GM21390 (cell line): ENCODE measurements around the gene CDH8.
"Not testable (repeated sequence)": the region's sequence is repeated elsewhere in the genome, so short reads cannot be mapped to it uniquely, and the experiment has no call there.

Source experiments
- ATAC-seq: cut with Tn5 transposase; IDR thresholded peaks from one replicate; pipeline ENCODE4 v1.9.1; 2021; ENCODE audit not compliant: unreplicated experiment

CDH8 gene

DNA sequence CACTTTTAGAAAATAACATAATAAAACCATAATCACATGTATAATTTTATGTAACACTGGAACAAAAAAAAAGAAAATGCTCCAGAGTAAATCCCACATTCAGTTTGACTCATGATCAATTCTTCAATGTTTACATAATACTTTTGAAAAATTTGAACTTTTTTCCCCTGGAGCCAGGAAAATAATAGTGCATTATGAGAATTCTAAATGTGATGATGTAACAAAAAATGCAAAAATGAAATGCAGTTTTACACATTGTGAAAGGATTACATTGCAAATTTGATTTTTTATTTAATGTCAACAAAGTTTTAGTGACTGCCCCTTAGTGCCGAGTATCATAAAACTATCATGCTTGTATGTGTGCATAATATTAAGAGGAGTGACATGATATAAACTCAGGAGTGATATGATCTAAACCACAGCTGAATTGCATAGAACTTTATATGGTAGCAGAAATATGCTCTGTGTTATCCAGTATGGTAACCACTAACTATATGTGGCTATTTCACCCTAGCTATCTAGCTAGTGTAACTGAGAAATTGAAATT is 238.2 kb downstream of the CDH8 start:
- ATAC-seq, result no peak

DNA sequence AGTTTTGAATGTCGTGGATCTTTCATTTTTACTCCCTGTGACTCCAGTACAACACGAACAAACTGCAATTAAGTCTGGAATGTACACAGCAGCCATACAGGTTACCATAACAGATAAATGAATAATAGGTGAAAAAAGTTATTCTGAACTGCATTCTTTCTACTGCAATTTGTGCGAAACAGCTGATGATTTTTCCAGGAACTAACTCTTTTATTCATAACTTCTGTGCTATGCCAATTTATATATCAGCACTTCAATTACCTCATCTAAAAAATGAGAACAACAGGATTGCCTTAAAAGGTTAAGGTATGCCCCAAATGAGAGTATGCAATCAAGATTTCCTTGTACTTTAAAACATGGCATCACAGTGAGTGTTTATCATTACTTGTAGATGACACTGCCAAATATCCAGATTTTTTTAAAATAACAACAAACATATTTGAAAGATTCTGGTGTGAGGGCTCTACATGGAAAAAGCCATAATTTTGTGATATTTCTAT is 238.9 kb downstream of the CDH8 start:
- ATAC-seq, result no peak

DNA sequence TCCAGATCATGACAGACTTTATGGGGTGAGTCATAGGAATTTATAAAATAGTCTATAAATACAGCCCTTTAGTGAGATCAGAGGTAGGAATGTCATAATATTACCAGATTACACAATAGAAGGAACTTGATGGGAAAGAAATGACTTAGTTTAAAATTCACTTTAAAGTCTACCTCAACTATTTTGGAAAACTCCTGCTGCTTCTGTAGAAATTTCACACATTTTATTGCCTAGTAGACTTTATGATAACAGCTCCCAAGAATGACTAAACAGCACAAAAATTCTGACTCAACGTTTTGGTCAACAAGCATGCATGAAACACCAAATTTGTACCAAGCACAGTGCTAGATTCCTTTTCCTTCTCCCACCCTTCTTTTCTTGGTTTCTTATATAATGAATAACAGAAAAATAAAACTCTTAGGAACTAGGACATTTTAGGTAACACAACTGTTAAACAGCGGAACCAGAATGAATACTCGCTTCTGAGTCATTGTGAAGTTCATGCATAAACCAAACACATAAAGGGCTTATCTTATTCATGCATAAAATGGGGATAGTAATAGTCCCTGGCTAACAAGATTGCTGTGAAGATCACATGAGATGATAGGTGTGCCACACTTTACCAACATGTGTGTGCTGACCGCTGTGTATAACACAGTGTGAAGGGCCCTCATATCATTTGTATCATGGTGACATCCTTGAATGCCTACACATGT is 243.9 kb downstream of the CDH8 start:
- ATAC-seq, result no peak

DNA sequence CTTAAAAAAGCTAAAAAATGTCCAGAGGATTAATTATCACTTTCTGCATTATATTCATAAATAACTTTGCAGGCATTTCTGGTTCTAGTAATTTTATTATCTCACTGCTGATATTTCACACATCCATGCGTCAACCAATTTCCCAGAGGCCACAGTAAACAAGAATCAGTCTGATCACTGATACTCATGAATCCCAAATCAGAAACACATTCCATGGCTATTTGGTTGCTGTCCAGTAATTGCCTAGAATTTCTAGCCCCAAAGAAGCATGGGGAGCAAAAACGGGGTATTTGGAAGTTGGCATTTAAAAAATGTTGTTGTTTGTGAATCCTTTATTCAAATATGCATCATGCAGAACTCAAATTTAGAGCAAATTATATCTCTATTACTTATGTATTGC is 244.8 kb downstream of the CDH8 start:
- no peak for ATAC-seq

DNA sequence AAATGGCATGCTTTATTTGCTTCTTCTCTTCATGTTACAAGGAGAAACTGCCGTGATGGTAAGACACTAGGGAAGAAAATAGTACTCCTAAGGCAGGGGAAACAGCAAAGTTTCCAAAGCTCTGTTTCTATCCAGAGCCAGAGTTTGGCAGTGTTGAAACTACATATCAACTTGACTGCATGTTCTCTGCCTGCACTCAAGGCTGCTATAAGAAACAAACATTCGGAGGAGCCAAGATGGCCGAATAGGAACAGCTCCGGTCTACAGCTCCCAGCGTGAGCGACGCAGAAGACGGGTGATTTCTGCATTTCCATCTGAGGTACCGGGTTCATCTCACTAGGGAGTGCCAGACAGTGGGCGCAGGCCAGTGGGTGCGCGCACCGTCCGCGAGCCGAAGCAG is 254.4 kb downstream of the CDH8 start:
- ATAC-seq, result not testable (repeated sequence)

DNA sequence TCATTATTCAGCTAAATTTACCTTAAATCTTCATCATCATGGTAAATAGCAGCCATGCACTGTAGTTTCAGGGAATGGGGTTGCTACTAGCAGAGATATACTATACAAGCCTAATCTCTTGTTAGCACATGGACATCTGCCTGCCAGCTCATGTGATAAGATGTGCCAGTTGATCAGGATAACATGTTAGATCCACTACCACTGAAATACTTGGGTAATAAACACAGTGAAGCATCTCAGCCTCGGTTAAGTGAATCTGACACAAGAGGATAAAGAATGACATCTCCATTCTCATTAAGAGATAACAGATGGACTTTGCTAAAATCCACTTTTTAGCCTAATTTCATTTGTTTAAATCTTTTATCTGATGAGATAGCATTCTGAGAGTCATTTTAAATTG is 256.1 kb downstream of the CDH8 start:
- no peak for ATAC-seq

DNA sequence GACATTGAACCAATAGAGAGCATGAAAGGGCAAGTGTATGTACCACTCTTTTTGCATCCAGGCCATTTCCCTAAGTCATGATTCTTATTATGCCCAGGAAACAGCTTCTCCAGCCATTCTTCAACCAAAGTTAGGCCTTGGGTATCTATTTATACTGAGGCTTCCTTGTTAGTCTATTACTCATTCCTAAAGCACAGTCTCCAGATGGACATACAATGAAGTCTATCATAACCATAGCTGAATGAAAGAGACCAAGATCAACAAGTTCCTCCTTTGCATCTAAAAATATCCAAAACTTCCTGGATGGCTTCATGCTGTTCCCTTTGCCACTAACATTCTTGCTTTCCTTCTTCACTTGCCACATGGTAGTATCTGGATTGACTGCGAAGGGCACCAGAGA is 265.9 kb downstream of the CDH8 start:
- ATAC-seq, result no peak

DNA sequence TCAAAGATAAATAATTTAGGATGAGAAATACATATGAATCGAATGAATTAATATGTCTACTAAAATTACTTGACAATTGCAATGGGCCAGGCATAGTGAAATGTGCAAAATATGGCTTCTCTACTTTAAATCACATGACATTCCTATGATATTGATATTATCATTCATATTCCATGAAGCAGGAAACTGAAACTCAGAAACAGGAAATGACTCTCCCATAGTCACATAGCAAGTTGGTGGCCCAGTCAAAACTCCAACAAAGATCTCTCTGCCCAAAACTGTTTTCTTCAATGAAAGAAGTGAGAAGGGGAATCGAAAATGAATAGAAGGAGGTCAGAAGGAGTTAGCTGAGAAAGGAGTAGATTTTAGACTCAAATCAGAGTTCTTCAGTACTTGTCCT is 272.2 kb downstream of the CDH8 start:
- ATAC-seq, result no peak

DNA sequence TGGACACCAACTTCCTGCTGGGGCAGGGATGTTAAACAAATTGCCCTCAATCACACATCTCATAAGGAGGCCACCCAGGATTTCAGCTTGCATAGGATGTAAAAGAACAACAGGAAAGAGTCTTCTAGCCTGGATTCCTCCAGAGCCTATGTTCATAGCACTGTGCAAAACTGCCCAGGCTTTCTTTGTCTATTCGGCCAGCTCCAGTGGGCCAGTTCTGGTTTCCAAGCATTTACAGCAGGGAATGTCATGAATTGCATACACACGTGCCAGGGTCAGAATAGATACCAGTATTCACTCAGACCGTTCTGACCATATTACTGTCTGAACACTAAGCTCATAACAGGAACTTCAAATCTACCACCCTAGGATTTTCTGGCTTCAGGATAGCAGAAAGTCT is 273.2 kb downstream of the CDH8 start:
- no peak for ATAC-seq

DNA sequence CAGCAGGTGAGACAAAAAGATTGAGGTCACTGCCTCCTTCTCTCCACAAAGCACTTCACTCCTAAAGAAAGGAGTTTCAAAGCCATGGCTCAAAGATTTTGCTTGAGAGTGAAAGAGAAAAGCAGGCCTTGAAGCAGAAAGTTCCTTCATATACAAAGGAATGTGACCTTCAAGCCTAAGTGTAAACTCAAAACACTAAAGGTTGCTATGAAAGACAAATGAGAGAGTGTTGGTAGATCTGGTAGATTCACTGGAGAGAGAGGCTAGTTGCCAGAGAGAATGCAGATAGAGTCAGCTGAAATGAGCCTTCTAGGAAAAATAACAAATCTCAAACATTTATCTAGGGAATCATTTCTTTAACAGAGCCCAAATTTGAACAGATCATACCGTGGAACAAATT is 305.2 kb downstream of the CDH8 start:
- no peak for ATAC-seq

DNA sequence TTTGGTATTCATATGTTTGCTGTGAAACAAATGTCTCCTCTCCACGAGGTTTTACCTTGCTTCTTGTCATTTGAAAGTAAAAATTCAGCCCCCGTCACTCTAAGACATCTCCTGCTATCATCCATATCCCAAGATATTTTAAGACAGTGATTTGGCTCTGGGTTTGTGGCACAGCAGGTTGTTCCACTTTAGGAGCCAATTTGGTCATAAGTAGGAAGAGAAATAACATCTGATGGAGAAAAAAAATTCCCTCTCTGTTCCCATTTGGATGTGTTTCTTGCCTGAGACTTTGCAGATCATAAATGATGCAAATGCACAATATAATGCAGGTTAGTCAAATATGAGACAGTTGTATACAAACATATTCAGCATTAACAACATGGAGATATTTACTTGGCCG is 309.5 kb downstream of the CDH8 start:
- no peak for ATAC-seq

DNA sequence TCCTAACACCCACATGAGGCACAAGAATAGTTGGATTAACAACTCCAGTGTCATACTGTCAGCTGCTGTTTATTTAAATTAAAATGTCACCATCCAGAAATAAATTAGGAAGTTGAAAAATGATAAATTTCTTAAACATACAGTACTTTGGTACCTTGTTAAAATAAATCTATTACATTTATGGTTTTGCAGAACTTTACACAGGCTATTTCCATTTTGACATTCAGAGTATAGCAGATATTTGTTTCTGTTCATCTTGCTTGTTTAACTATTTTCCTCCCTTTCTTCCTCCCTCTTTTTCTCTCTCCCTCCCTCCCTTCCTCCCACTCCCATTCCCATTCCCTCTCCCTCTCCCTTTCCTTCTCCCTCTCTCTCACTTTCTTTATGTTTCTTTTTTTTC is 310.1 kb downstream of the CDH8 start:
- ATAC-seq, result no peak

DNA sequence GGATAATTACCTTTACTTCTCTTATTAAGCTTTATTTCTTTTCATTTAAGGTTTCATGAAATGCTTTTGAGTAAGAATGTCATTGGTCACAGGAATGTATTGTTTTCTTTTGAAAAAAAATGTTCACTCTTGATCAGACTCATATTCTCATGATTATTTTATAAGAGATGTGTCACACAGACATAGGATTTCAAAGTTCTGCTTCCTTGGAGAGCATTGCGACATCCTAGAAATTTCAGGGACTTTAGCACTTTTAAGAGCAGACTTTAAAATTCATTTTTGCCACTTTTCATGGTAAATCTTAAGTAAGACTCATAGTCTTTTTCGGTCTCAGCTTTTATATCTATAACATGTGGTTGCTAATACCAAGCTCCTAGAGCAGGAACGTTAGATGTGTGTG is 314.7 kb downstream of the CDH8 start:
- no peak for ATAC-seq

DNA sequence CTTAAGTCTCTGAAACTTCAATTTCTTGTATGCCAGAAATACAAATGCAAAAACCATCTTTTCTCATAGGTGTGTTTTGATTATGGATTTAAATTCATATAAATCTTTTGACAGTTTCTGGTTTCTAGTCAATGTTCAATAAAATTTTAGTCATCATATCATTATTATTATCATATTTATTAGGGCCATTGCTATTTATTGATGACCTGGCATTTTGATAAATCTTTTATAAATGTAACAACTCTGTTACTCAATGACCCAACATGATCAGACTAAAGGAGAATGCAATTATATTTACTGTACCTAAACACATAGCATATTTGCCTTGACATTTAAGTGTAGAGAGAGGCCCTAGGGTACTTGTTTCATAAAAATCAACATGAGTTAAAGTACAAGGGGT is 320.8 kb downstream of the CDH8 start:
- ATAC-seq, result no peak

DNA sequence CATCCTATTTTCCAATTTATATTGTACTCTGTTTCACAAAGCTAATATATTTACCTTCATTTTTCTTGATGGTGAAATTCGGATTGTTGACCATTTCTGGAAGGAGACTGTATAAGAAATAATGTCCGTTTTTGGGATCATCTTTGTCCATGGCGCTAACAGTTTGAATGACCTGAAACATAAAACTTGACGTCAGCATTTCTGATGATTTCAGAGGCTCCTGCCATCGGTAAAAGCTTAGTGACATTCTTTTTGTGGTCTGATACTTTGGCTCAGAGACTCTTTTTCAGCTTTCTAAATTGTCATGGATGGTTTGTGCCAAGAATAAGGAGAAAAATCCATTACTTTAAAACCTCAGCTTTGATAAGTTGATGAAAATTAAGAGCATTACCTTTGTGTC is 322.5 kb downstream of the CDH8 start:
- no peak for ATAC-seq

DNA sequence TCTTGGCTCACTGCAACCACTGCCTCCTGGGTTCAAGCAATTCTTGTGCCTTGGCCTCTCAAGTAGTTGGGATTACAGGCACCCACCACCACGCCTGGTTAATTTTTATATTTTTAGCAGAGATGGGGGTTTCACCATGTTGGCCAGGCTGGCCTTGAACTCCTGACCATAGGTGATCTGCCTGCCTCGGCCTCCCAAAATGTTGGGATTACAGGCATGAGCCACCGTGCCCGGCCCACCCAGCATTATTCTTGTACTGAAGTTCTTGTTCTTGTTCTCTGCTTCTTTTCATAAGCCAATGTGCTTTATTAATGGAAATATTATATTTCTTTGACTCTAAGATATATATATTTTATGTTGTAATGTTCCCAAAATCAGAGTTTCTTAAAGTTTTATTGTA is 336.6 kb downstream of the CDH8 start:
- ATAC-seq, result not testable (repeated sequence)

DNA sequence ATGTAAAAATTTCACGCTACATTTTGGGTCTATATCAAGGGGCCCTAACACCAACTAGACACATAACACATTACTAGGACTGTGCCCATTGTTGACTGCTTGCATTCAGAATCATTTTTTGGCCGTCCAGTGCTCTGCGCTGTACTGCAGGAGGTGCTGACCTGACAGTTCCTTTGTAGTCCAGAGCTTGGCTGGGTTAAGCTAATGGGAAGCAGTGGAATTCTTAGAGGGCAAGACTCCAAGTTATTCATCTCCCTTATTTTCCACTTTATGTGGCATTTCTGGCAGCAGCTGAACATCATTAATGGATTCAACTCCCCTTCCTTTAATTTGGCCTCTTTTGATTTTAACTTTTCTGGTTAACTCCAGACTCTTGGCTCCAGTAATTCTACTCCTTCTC is 351.7 kb downstream of the CDH8 start:
- no peak for ATAC-seq

DNA sequence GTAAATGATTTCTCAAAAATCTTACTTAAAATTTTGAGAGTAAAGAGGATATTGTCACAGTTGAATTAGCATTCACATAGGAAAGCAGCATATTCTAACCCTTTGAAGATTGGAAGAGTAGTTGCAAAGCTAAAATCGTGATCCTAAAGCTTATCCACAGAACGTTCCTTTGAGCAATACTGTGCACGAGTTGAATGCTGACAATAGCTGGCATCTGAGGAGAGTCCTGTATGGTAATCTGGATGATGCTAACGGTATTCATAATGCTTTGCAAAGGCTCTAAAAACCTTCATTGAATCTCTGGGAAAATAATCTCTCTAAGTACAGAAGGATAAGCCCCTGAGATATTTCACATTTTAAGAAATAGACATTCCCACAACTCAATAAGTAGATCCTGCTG is 354.6 kb downstream of the CDH8 start:
- no peak for ATAC-seq

DNA sequence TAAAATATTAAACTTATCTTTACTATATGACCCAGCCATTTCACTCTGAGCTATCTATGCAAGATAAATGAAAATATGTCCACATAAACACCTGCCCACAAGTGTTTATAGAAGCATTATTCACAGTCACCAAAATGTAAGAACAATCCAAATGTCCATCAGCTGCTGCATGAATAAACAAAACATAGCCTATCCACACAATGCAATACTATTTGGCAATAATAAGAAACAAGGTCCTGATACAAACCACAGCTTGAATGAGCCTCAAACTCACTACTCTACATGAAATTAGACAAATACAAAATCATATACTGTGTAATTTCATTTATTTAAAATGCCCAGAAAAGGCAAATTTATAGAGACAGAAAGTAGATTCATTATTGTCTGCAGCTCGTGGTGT is 355.1 kb downstream of the CDH8 start:
- ATAC-seq, result no peak

DNA sequence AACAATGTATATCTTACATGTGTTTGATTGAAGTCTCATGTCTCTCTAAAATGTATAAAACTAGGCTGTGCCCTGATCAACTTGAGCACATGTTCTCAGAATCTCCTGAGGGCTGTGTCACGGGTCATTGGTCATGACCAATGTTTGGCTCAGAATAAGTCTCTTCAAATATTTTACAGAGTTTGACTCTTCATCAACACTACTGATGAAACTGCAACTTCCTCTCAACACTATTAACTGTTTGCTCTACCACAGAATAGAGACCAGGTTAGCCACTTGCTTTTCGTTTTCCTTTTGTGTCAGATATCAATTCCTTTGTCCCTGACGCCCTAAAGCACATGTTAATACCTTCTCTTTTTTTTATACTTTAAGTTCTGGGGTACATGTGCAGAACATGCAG is 358.1 kb downstream of the CDH8 start:
- ATAC-seq, result no peak

DNA sequence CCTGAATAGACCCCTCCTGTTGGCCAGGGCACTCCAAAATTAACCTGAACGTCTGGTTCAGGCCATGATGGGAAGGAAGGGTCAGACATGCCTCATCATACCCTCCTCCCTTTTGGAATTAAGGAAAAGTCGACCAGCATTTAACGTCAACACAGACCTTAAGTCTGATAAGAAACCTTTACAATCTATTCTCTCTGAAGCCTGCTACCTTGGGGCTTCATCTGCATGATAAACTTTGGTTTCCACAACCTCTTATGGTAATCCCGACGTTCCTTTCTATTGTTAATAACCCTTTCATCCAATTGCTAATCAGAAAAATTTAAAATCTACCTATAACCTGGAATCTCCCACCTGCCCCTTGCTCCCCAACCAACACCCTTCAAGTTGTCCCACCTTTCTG is 358.5 kb downstream of the CDH8 start:
- ATAC-seq, result no peak

DNA sequence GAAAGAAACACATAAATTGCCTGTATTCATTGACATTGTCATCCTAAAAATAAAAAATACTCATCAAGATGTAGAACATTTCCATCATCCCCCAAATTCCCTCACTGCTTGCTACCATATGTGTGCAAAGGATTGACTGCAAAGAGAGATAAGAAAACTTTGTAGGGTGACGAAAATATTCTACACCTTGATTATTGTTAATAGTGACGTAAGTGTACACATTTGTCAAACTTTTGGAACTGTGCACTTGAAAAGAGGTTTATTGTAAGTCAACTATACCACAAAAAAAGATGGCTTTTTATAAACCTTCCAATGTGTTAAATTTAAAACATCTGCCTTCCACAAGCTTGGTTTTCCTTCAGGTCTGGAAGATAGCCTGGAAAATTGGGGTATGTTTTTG is 359.5 kb downstream of the CDH8 start:
- ATAC-seq, result no peak

DNA sequence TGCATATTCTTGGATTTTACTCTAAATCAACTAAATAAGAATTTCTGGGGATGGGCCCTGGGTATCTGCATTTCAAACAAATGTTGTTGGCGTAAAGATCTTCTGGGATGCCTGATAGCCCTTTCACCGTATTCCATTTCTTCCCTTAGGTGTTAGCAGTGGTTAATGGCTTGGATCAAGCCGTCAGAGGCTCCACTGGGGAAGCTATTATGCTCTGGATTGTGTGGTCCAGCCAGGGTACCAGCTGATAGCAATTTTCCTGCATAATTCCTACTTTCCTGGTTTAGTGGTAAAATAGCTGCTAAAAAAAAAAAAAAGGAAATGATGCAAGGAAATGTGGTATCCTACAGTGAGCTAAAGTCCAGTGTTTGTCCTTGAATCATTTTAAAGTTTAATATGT is 365.1 kb downstream of the CDH8 start:
- ATAC-seq, result no peak
